ENCODE results near the gene SAMD11. TPM values are rescaled to one million over a fixed set of nuclear protein-coding genes. Genes with fewer than 3 reads are reported as not detected.

Gene SAMD11
- total and polyA plus RNA-seq, 9 donors = 0.85 to 10.6 (median 2.3) TPM

- intact Hi-C loops (cut with DNase I) = no loop called here
- Histone ChIP-seq H3K9me3 (no peaks in the 10 kb centered on the region), H3K4me1 (ENCODE audit: insufficient read depth) (no peaks in the 10 kb centered on the region), H3K36me3 (no peaks in the 10 kb centered on the region), H3K27me3 (no peaks in the 10 kb centered on the region), H3K4me3 (no peak overlapping the region), H3K27ac (no peak overlapping the region)
- no peak for DNase-seq
- 61 to 71% (median 64%) methylated on average over 23 of the region's 23 CpGs for WGBS, 3 donors
- TF ChIP-seq POLR2A (IDR thresholded peaks at IDR 0.05) = no peak
Measured at GRCh38 chr1:967466-968343, 44.0 kb downstream of the SAMD11 start.

GRCh38 chr1:969260-969855 lies 45.6 kb downstream of the SAMD11 start:
- TF ChIP-seq EP300 (IDR thresholded peaks at IDR 0.05) (no peak), CTCF (IDR thresholded peaks at IDR 0.05) (no peak), POLR2A (IDR thresholded peaks at IDR 0.05) (no peak)
- no peaks in the 10 kb centered on the region for H3K9me3 ChIP-seq
- H3K27me3 ChIP-seq = no peaks in the 10 kb centered on the region
- no peak for DNase-seq
- H3K27ac ChIP-seq = no peak overlapping the region
- intact Hi-C loops (cut with DNase I) = no loop called here
- no peak overlapping the region for H3K4me3 ChIP-seq
- no peaks in the 10 kb centered on the region for H3K36me3 ChIP-seq
- H3K4me1 ChIP-seq (ENCODE audit: insufficient read depth) = no peaks in the 10 kb centered on the region
- WGBS, 3 donors = 76 to 80% (median 77%) methylated on average over 15 of the region's 15 CpGs

- no peaks in the 10 kb centered on the region for H3K9me3 ChIP-seq
- DNase-seq = no peak
- H3K27me3 ChIP-seq = no peaks in the 10 kb centered on the region
- no peaks in the 10 kb centered on the region for H3K4me1 ChIP-seq (ENCODE audit: insufficient read depth)
- no peak for TF ChIP-seq POLR2A (IDR thresholded peaks at IDR 0.05)
- no peak for TF ChIP-seq EP300 (IDR thresholded peaks at IDR 0.05)
- no peak for TF ChIP-seq CTCF (IDR thresholded peaks at IDR 0.05)
- intact Hi-C loops (cut with DNase I) = no loop called here
- no peak overlapping the region for H3K27ac ChIP-seq
- no peaks in the 10 kb centered on the region for H3K36me3 ChIP-seq
- no peak overlapping the region for H3K4me3 ChIP-seq
- WGBS, 3 donors = 7 to 20% (median 11%) methylated on average over 19 to 33 of the region's 33 CpGs
Measured at GRCh38 chr1:970242-970972, 46.7 kb downstream of the SAMD11 start.

DNA sequence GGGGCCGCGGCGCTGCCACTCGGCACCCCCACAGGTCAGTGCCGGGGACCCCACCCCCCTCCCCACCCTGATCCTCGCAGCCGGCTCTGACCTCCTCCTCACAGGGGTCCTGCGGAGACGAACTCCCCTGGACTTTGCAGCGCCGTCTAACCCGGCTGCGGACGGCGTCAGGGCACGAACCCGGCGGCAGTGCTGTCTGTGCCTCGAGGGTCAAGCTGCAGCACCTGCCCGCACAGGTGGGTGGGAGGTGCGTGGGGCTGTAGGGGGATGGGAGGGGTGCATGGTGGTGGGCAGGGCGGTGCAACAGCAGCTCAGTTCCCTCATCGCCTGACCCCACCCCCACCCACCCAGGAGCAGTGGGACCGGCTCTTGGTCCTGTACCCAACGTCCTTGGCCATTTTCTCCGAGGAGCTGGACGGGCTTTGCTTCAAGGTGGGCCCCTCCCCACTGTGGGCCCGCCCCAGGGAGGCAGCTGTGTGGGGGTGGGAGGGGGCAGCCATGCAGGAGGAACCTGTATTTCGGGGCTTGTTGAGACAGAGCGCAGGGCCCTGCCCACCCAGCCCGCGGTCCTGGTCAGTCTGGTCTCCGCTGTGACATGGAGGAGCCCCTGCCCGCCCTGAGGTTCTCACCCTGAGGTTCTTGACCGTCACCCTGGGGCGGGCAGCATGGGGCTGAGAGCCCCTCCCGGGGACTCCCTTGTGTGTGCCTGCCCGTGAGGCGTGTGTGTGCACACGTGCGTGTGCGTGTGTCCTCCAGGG lies 47.4 kb downstream of the SAMD11 start:
- Histone ChIP-seq H3K4me1 (ENCODE audit: insufficient read depth) (peaks cover under 1% of the 10 kb centered on the region), H3K36me3 (no peaks in the 10 kb centered on the region), H3K9me3 (no peaks in the 10 kb centered on the region), H3K27me3 (no peaks in the 10 kb centered on the region), H3K27ac (no peak overlapping the region), H3K4me3 (no peak overlapping the region)
- no peak for TF ChIP-seq EP300 (IDR thresholded peaks at IDR 0.05)
- intact Hi-C loops (cut with DNase I) = no loop called here
- 24 to 51% (median 43%) methylated on average over 17 to 42 of the region's 42 CpGs for WGBS, 3 donors
- peak in 1 of 5 donors; percentile 32 for DNase-seq
